ENCODE results near the gene TOLLIP.
"Not testable (repeated sequence)": the region's sequence is repeated elsewhere in the genome, so short reads cannot be mapped to it uniquely, and the experiment has no call there.

TOLLIP gene

DNA sequence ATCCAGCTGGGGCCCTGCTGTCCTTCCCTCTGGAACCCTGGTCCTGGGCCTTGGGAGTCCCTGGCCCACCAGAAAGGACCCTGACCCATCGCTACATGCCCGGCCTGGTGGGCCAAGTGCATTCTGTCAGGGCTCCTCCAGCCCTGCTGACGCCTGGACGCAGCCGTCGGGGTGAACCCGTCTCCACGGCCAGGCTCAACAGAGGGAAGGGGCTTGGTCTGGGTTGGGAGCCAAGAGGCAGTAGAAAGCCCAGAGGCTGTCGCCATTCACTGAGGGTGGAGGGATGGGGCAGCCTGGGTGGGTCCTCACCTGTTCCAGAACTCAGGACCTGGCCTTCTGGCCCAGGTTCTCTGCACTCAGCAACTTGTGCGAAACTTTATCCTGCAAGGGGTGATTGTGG, 39.0 kb downstream of the TOLLIP start:
- no peak for ATAC-seq (replicated peaks)
- Mint-ChIP-seq H3K4me3 (no peak overlapping the region), H3K27ac (no peak overlapping the region), H3K27me3 (no peaks in the 10 kb centered on the region), H3K4me1 (peaks cover 0 to 6% of the 10 kb centered on the region in 2 donors), H3K36me3 (peaks cover 31 to 37% of the 10 kb centered on the region in 2 donors), H3K9me3 (peaks cover 5% of the 10 kb centered on the region in 2 donors)
- DNase-seq = no peak

DNA sequence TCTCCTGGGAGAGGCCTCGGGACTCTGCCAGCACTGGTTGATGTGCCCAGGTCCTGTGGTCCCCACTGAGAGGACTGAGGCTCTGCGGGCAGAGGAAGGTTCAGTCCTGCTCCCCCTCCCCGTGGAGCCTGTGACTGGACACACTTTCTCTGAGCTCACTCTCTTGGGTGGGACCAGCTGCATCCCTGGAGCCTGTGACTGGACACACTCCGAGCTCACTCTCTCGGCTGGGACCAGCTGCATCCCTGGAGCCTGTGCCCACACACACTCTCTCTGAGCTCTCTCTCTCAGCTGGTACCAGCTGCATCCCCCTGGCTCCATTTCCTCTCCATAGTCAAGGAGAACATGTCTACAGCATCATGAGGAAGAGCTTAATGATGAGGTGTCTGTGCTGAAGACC, 39.5 kb downstream of the TOLLIP start:
- no peaks in the 10 kb centered on the region for H3K27me3 Mint-ChIP-seq
- ATAC-seq (replicated peaks) (no peak), DNase-seq (no peak)
- peaks cover 9 to 10% of the 10 kb centered on the region in 2 donors for H3K9me3 Mint-ChIP-seq
- H3K4me3 Mint-ChIP-seq = no peak overlapping the region
- H3K27ac Mint-ChIP-seq = no peak overlapping the region
- H3K36me3 Mint-ChIP-seq = peaks cover 33 to 43% of the 10 kb centered on the region in 2 donors
- H3K4me1 Mint-ChIP-seq = peaks cover 1 to 7% of the 10 kb centered on the region in 2 donors

DNA sequence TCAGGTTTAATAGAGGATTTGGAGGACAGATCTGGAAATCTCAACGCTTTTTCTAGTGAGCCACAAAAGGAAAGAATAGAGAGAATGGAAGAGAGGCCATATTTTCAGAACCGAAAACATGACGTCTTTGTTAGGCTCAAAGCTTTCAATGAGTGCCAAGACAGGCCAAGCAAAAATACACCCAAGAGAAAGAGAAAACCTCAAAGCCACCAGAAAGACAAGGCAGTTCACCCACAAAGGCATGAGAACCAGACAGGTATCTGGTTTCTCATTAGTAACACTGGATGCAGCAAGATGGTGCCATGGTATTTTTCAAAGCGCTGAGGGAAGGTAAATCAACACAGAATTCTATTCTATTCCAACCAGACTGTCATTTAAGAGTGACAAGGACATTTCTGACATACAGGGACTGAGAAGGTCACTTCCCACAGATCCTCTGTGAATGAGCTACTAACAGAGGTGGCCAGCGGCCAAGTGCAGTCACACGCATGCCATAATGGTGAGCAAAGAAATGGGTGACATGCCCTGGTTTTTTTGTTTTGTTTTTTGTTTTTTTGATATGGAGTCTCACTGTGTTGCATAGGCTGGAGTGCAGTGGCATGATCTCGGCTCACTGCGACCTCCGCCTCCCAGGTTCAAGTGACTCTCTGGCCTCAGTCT, 41.9 kb downstream of the TOLLIP start:
- DNase-seq = no peak
- Mint-ChIP-seq H3K4me1 (peaks cover 8 to 19% of the 10 kb centered on the region in 2 donors), H3K4me3 (no peak overlapping the region), H3K27ac (no peak overlapping the region), H3K36me3 (peaks cover 33 to 48% of the 10 kb centered on the region in 2 donors), H3K9me3 (peaks cover 16% of the 10 kb centered on the region in 2 donors), H3K27me3 (no peaks in the 10 kb centered on the region)
- ATAC-seq (replicated peaks) = no peak

DNA sequence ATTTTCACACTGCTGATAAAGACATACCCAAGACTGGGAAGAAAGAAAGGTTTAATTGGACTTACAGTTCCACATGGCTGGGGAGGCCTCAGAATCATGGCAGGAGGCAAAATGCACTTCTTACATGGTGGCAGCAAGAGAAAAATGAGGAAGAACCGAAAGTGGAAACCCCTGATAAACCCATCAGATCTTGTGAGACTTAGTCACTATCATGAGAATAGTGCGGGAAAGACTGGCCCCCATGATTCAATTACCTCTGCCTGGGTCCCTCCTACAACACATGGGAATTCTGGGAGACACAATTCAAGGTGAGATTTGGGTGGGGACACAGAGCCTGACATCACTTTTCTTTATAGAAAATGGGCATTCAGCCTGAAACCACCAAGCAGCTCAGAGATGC, 42.5 kb downstream of the TOLLIP start:
- not testable (repeated sequence) for H3K27me3 Mint-ChIP-seq; ATAC-seq (replicated peaks); H3K4me3 Mint-ChIP-seq; DNase-seq
- H3K9me3 Mint-ChIP-seq = peaks cover 16% of the 10 kb centered on the region in 2 donors
- peaks cover 32 to 48% of the 10 kb centered on the region in 2 donors for H3K36me3 Mint-ChIP-seq
- peaks cover 13 to 25% of the 10 kb centered on the region in 2 donors for H3K4me1 Mint-ChIP-seq
- peak overlapping the region; percentile 3 for H3K27ac Mint-ChIP-seq

DNA sequence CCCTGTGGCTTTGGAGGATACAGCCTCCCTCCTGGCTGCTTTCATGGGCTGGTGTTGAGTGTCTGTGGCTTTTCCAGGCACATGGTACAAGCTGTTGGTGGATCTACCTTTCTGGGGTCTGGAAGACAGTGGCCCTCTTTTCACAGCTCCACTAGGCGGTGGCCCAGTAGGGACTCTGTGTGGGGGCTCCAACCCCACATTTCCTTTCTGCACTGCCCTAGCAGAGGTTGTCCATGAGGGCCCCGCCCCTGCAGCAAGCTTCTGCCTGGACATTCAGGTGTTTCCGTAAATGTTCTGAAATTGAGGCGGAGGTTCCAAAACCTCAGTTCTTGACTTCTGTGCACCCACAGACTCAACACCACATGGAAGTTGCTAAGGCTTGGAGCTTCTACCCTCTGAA, 44.0 kb downstream of the TOLLIP start:
- not testable (repeated sequence) for H3K27ac Mint-ChIP-seq

DNA sequence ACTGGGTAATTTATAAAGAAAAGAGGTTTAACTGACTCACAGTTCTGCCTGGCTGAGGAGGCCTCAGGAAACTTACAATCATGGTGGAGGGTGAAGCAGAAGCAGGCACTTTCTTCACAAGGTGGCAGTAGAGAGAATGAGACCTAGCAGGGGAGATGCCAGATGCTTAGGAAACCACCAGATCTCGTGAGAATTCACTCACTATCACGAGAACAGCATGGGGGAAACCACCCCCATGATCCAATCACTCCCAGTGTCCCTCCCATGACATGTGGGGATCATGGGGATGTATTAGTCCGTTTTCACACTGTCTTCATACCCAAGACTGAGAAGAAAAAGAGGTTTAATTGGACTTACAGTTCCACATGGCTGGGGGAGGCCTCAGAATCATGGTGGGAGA, 45.0 kb downstream of the TOLLIP start:
- H3K27ac Mint-ChIP-seq, H3K4me3 Mint-ChIP-seq, H3K27me3 Mint-ChIP-seq: not testable (repeated sequence)
- H3K36me3 Mint-ChIP-seq = peaks cover 28 to 38% of the 10 kb centered on the region in 2 donors
- ATAC-seq (replicated peaks) = peak in 1 of 2 donors; percentile 18
- peaks cover 14 to 27% of the 10 kb centered on the region in 2 donors for H3K4me1 Mint-ChIP-seq
- H3K9me3 Mint-ChIP-seq = peaks cover 16% of the 10 kb centered on the region in 2 donors
- peak; percentile 22 for DNase-seq

More for the DNA sequence above, 44.0 kb downstream of the TOLLIP start:
- not testable (repeated sequence) for H3K27me3 Mint-ChIP-seq; ATAC-seq (replicated peaks); H3K4me3 Mint-ChIP-seq; DNase-seq
- Mint-ChIP-seq H3K4me1 (peaks cover 14 to 27% of the 10 kb centered on the region in 2 donors), H3K36me3 (peaks cover 33 to 44% of the 10 kb centered on the region in 2 donors), H3K9me3 (peaks cover 16% of the 10 kb centered on the region in 2 donors)

DNA sequence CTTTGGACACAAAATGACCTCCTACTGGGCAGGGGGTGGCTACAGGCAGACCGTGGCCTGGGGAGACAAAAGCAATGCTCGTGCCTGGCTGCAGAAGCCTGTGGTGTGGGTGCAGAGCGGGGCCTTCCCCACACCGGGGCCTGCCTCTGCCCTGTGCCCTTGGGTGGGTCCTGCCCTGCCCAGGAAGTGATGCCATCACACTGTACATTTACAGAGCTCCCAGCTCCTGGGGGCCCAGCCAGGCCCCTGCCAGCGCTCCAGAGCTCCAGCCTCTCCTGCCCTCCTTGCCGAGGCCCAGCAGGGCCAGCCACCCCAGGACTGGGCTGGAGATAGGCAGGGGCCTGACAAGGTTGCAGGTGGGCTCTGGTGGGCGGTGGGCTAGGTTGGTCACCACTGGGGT, 46.4 kb downstream of the TOLLIP start:
- Mint-ChIP-seq H3K27me3 (no peaks in the 10 kb centered on the region), H3K9me3 (peaks cover 16% of the 10 kb centered on the region in 2 donors), H3K4me1 (peaks cover 16 to 27% of the 10 kb centered on the region in 2 donors), H3K36me3 (peaks cover 28 to 34% of the 10 kb centered on the region in 2 donors), H3K4me3 (peak overlapping the region; percentile 80 to 87), H3K27ac (peak overlapping the region; percentile 68)
- DNase-seq (no peak), ATAC-seq (replicated peaks) (peak; percentile 36 to 49)

DNA sequence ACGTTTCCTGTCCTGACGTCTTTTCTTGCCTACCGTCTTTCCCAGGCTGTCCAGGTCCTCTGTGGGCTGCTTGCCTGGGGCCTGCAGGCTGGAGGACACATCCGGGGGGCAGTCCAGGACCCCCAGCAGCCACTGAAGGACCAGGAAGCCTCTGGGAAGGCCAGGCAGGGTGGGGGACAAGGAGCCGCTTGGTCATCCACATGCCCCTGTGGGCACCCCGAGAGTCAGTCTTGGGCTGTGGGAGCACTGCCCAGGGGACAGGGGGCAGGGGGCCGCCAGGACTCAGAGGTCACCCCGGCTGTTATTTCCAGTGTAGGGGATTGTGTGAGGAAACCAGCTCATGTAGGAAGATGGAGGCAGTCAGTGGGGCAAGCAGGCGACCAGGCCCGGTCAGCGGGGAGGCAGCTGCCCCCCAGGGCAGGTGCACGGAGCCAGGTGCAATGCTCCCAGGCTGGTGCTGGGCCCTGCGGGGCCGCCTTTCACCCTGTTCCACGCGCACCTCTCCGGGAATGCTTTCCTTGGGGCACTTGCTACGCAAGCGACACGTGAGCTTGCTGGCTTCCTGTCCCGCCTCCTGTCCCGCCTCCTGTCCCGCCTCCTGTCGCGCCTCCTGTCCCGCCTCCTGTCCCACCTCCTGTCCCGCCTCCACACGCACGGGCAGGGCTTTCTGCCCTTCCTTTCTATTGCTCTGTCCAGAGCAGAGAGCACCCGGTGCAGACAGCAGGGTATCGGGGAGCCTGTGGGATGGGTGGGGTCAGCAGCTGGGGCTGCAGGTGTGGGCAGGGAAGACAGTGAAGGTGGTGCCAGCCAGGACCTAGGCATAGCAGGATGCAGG, 47.0 kb downstream of the TOLLIP start:
- Mint-ChIP-seq H3K4me1 (peaks cover 16 to 27% of the 10 kb centered on the region in 2 donors), H3K36me3 (peaks cover 28 to 33% of the 10 kb centered on the region in 2 donors), H3K4me3 (peak overlapping the region; percentile 80 to 87), H3K27me3 (no peaks in the 10 kb centered on the region), H3K27ac (peak overlapping the region; percentile 68), H3K9me3 (peaks cover 16% of the 10 kb centered on the region in 2 donors)
- DNase-seq = peak; percentile 84
- ATAC-seq (replicated peaks) = peak; percentile 95 to 96

DNA sequence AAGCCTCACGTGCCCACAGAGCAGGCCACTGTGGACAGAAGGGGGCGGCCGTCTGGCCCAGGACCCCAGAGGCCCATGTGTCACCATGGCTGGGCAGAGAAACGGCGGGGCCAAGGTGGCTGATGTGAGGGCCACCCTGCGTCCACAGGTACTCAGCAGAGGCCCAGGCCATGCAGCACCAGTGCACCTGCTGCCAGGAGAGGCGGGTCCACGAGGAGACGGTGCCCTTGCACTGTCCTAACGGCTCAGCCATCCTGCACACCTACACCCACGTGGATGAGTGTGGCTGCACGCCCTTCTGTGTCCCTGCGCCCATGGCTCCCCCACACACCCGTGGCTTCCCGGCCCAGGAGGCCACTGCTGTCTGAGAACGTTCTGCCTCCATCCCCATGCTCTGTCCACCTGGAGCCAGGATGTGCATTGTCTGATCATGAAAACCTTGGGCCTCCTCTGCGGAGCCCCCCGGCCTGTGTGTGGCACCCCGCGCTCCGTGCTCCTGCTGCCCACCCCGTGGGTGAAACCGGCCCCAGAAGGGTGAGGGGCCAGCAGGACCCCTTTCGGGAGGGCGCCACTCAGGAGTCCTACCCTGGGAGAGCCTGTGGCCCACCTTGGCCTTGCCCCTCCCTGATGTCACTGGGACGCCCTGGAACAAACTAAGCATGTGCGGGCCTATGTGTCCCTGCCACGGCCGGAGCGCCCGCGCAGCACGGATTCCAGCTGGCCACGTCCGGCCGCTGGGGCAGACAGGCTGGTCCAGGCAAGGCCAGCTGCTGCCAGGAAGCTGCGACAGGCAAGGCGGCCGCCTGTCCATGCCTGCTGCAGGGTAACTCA, 48.0 kb downstream of the TOLLIP start:
- ATAC-seq (replicated peaks) (no peak), DNase-seq (no peak)
- H3K4me1 Mint-ChIP-seq = peaks cover 16 to 21% of the 10 kb centered on the region in 2 donors
- no peaks in the 10 kb centered on the region for H3K27me3 Mint-ChIP-seq
- peak overlapping the region; percentile 68 for H3K27ac Mint-ChIP-seq
- H3K4me3 Mint-ChIP-seq = peak overlapping the region; percentile 80 to 87
- H3K36me3 Mint-ChIP-seq = peaks cover 18 to 24% of the 10 kb centered on the region in 2 donors
- H3K9me3 Mint-ChIP-seq = peaks cover 12 to 13% of the 10 kb centered on the region in 2 donors

DNA sequence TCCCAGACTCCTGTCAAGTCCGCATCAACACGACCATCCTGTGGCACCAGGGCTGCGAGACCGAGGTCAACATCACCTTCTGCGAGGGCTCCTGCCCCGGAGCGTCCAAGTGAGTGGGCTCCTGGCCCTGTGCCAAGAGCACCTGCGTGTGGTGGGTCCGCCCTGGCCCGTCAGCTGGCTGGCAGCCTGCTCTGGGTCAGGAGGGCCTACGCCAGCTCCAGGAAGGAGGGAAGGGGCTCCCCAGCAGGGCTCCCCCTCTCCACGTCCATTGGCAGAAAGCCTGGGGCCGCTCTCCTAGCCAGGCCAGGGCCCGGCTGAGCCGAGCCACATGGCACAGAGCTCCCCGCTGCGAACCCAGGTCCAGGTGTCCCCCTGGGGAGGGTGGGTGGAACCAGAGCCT, 48.8 kb downstream of the TOLLIP start:
- ATAC-seq (replicated peaks) (no peak), DNase-seq (no peak)
- H3K36me3 Mint-ChIP-seq = peaks cover 14 to 18% of the 10 kb centered on the region in 2 donors
- no peaks in the 10 kb centered on the region for H3K27me3 Mint-ChIP-seq
- H3K27ac Mint-ChIP-seq = peak overlapping the region; percentile 74
- H3K4me1 Mint-ChIP-seq = peaks cover 16 to 21% of the 10 kb centered on the region in 2 donors
- H3K9me3 Mint-ChIP-seq = peaks cover 12% of the 10 kb centered on the region in 2 donors
- H3K4me3 Mint-ChIP-seq = no peak overlapping the region

DNA sequence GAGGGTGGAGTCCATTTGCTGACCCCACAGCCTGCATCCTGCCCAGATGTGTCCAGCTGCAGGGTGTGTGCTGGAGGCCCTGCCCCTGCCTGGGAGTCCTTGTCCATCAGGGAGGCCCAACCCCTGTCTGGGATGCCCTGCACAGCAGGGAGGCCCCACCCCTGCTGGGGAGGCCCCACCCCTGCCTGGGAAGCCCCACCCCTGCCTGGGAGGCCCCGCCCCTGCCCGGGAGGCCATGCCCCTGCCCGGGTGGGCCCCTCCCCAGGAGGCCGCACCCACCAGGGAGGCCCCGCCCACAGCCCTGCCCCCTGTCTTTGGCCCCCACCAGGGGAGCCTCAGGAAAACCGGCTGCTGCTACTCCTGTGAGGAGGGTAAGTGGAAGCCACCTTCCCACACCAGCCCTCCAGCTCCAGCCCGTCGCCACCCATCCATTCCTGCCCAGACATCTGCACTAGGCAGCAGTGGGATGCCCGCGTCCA, 49.4 kb downstream of the TOLLIP start:
- Mint-ChIP-seq H3K27me3 (no peaks in the 10 kb centered on the region), H3K9me3 (peaks cover 7 to 8% of the 10 kb centered on the region in 2 donors), H3K4me1 (peaks cover 16 to 21% of the 10 kb centered on the region in 2 donors), H3K36me3 (peaks cover 12 to 13% of the 10 kb centered on the region in 2 donors), H3K4me3 (no peak overlapping the region), H3K27ac (peak overlapping the region; percentile 74)
- ATAC-seq (replicated peaks) (peak in 1 of 2 donors; percentile 24), DNase-seq (no peak)

DNA sequence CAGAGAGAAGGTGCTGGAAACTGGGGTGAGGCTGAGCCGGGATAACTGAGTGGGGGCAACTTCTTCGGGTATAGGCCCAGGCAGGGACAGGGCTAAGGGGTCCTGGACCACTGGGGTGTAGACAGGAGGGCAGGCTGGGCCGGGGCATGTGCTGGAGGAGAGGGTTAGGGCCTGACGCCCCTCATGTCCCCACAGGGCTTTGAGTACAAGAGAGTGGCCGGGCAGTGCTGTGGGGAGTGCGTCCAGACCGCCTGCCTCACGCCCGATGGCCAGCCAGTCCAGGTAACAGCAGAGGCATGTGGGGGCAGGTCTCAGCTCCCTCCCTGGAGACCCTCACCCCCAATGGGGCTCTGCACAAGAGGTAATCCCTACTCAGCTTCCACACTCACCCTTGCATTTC, 49.9 kb downstream of the TOLLIP start:
- Mint-ChIP-seq H3K36me3 (peaks cover 7 to 8% of the 10 kb centered on the region in 2 donors), H3K9me3 (peaks cover 2 to 3% of the 10 kb centered on the region in 2 donors), H3K27me3 (no peaks in the 10 kb centered on the region), H3K4me3 (no peak overlapping the region), H3K27ac (no peak overlapping the region), H3K4me1 (peaks cover 12 to 16% of the 10 kb centered on the region in 2 donors)
- ATAC-seq (replicated peaks) (no peak), DNase-seq (no peak)

DNA sequence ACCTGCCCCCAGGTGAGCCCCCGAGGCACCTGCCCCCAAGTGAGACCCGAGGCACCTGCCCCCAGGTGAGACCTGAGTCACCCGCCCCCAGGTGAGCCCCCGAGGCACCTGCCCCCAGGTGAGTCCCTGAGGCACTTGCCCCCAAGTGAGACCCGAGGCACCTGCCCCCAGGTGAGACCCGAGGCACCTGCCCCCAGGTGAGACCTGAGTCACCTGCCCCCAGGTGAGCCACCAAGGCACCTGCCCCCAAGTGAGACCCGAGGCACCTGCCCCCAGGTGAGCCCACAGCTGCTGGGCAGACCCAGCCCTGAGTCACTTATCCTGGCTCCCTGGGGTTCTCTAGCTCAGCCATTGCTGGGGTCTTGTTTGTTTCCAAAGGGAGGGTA, 50.4 kb downstream of the TOLLIP start:
- DNase-seq = no peak
- ATAC-seq (replicated peaks) = no peak
- H3K9me3 Mint-ChIP-seq = no peaks in the 10 kb centered on the region

More for the DNA sequence above, 50.4 kb downstream of the TOLLIP start:
- Mint-ChIP-seq H3K27ac (no peak overlapping the region), H3K4me3 (no peak overlapping the region), H3K4me1 (peaks cover 10 to 13% of the 10 kb centered on the region in 2 donors), H3K36me3 (peaks cover 3 to 5% of the 10 kb centered on the region in 2 donors), H3K27me3 (no peaks in the 10 kb centered on the region)

Data from stimulated activated naive B cell treated with anti-CD40 and anti-IgM and Interleukin-4, amounts not matched to agents 10 μg/mL and 1 μg/mL and 100 μg/mL, for 72 hours (primary cell).